ENCODE results near the gene ZNF747. TPM values are rescaled to one million over a fixed set of nuclear protein-coding genes. Genes with fewer than 3 reads are reported as not detected.

The ZNF747 gene
- total RNA-seq, 1 donor from 2014 or later = 4.8 TPM

DNA sequence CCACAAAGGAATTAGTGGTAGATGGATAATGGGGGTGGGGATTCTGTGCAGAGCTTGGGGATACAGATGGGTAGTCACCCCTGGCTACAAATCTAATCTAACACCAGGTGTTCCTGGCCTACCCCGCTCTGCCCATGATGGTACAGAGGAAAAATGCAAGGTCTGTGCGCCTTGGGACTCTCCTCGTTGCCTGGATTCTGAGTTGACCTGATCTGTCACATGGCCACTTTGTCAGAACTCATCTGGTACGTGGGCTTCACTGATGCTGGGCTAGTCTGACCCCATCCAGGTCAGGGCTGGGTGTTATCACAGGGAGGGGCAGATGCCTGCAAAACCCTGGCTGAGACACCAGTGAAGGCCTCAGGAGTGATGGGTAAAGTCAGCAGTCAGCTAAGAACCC, 18.3 kb upstream of the ZNF747 start:
- Mint-ChIP-seq H3K27me3 (ENCODE audit: unreplicated experiment) (no peaks in the 10 kb centered on the region), H3K27ac (ENCODE audit: unreplicated experiment) (no peak overlapping the region), H3K4me3 (ENCODE audit: unreplicated experiment) (no peak overlapping the region), H3K36me3 (ENCODE audit: unreplicated experiment) (peaks cover 17% of the 10 kb centered on the region), H3K4me1 (ENCODE audit: unreplicated experiment) (peaks cover 13% of the 10 kb centered on the region), H3K9me3 (ENCODE audit: unreplicated experiment) (no peaks in the 10 kb centered on the region)
- no peak for DNase-seq (ENCODE audit: extremely low spot score, unreplicated experiment)
- TF ChIP-seq, protein P1, sequence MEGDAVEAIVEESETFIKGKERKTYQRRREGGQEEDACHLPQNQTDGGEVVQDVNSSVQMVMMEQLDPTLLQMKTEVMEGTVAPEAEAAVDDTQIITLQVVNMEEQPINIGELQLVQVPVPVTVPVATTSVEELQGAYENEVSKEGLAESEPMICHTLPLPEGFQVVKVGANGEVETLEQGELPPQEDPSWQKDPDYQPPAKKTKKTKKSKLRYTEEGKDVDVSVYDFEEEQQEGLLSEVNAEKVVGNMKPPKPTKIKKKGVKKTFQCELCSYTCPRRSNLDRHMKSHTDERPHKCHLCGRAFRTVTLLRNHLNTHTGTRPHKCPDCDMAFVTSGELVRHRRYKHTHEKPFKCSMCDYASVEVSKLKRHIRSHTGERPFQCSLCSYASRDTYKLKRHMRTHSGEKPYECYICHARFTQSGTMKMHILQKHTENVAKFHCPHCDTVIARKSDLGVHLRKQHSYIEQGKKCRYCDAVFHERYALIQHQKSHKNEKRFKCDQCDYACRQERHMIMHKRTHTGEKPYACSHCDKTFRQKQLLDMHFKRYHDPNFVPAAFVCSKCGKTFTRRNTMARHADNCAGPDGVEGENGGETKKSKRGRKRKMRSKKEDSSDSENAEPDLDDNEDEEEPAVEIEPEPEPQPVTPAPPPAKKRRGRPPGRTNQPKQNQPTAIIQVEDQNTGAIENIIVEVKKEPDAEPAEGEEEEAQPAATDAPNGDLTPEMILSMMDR (IDR thresholded peaks at IDR 0.05) = no peak

DNA sequence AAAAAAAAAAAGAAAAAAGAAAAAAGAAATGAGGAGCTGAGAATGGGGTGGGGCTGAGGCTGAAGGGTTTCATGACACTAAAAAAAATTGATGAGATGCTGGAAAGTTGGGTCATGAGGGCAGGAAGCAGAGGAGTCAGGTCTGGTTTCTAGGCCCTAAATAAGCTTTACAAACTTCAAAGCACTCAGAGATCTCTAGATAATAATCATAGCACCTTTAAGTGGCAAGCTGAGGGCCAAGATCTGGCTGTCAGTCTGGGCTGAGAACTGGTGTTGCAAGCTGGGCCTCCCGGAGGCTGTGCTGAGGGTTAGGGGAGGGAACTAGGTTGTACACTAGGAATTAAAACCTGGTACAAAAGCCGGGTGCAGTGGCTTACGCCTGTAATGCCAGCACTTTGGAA, 17.1 kb upstream of the ZNF747 start:
- H3K4me3 Mint-ChIP-seq (ENCODE audit: unreplicated experiment) = no peak overlapping the region
- H3K9me3 Mint-ChIP-seq (ENCODE audit: unreplicated experiment) = no peaks in the 10 kb centered on the region
- peaks cover 7% of the 10 kb centered on the region for H3K4me1 Mint-ChIP-seq (ENCODE audit: unreplicated experiment)
- TF ChIP-seq, protein P1 (IDR thresholded peaks at IDR 0.05) = no peak
- DNase-seq (ENCODE audit: extremely low spot score, unreplicated experiment) = no peak
- H3K36me3 Mint-ChIP-seq (ENCODE audit: unreplicated experiment) = peaks cover 17% of the 10 kb centered on the region
- no peak overlapping the region for H3K27ac Mint-ChIP-seq (ENCODE audit: unreplicated experiment)
- no peaks in the 10 kb centered on the region for H3K27me3 Mint-ChIP-seq (ENCODE audit: unreplicated experiment)

DNA sequence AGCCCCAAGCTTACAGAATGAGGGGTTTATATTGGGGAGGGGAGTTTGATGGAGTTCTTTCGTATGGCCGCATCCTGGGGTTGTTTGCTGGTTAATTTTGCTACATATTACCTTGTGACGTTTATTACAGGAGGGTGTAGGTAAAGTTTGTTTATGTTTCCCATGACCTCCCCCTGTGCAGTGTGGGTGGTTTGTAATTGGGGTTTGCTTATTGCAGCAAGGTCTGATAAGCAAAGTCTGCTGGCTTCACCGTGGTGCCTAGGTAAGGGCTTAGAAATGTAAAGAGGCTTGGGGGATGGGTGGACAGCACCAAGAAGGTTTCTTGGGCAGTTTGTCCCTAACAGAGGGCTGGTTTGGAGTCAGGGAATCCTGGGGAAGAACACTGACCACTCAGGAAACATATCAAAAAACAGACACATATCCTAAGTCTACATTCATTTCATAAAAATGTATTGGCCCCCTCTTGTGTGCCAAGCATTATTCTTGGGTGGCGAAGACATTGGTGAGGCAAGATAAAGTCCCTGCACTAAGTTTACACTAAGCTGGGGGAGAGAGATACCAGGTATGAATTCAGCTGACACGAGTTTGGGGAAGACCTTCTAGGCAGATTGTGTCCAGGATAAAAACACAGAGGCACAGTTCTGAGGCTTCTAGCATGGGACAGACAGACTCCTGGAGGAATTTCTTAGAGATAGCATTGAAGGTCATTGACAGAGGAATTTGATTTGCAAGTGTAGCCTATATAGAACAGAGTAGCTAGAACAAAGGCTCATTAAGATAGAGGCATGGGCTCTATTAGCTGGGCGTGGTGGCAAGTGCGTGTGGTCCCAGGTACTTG, 14.0 kb upstream of the ZNF747 start:
- TF ChIP-seq, protein P1 (IDR thresholded peaks at IDR 0.05) = no peak
- no peak overlapping the region for H3K4me3 Mint-ChIP-seq (ENCODE audit: unreplicated experiment)

DNA sequence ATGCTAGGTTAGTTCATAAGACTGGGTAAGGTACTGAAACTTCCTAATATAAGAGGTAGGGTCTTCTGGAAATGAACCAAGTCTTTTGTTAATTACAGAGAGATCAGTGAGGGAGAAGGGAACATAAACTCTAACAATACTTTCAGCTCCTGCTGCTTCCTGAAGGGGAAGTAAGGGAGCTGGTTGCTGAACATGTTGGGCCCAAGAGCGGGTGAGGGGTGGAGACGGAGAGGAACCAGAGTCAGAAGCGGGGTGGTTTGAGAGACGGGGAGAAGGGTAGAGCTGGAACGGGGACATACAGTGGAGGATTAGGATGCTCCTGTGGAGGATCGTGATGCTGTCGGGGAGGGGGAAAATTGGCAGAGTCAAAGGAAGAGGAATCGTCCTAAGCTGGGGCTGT, 11.5 kb upstream of the ZNF747 start:
- no peak overlapping the region for H3K4me3 Mint-ChIP-seq (ENCODE audit: unreplicated experiment)
- no peaks in the 10 kb centered on the region for H3K4me1 Mint-ChIP-seq (ENCODE audit: unreplicated experiment)
- TF ChIP-seq, protein P1 (IDR thresholded peaks at IDR 0.05) = no peak
- H3K9me3 Mint-ChIP-seq (ENCODE audit: unreplicated experiment) = no peaks in the 10 kb centered on the region
- H3K36me3 Mint-ChIP-seq (ENCODE audit: unreplicated experiment) = no peaks in the 10 kb centered on the region
- no peak overlapping the region for H3K27ac Mint-ChIP-seq (ENCODE audit: unreplicated experiment)
- no peaks in the 10 kb centered on the region for H3K27me3 Mint-ChIP-seq (ENCODE audit: unreplicated experiment)
- no peak for DNase-seq (ENCODE audit: extremely low spot score, unreplicated experiment)

More for the DNA sequence above, 14.0 kb upstream of the ZNF747 start:
- no peaks in the 10 kb centered on the region for H3K4me1 Mint-ChIP-seq (ENCODE audit: unreplicated experiment)
- no peaks in the 10 kb centered on the region for H3K27me3 Mint-ChIP-seq (ENCODE audit: unreplicated experiment)
- DNase-seq (ENCODE audit: extremely low spot score, unreplicated experiment) = no peak
- H3K36me3 Mint-ChIP-seq (ENCODE audit: unreplicated experiment) = peaks cover 7% of the 10 kb centered on the region
- H3K9me3 Mint-ChIP-seq (ENCODE audit: unreplicated experiment) = no peaks in the 10 kb centered on the region
- H3K27ac Mint-ChIP-seq (ENCODE audit: unreplicated experiment) = no peak overlapping the region

- no peak for DNase-seq (ENCODE audit: extremely low spot score, unreplicated experiment)
- H3K36me3 Mint-ChIP-seq (ENCODE audit: unreplicated experiment) = no peaks in the 10 kb centered on the region
- H3K4me3 Mint-ChIP-seq (ENCODE audit: unreplicated experiment) = no peak overlapping the region
- H3K9me3 Mint-ChIP-seq (ENCODE audit: unreplicated experiment) = no peaks in the 10 kb centered on the region
- TF ChIP-seq, protein P1 (IDR thresholded peaks at IDR 0.05) = no peak
- no peak overlapping the region for H3K27ac Mint-ChIP-seq (ENCODE audit: unreplicated experiment)
- no peaks in the 10 kb centered on the region for H3K27me3 Mint-ChIP-seq (ENCODE audit: unreplicated experiment)
- H3K4me1 Mint-ChIP-seq (ENCODE audit: unreplicated experiment) = no peaks in the 10 kb centered on the region
Measured at GRCh38 chr16:30543067-30543466, 8.4 kb upstream of the ZNF747 start.
